Suprapubic skin (tissue), 4 donors: ENCODE data around the gene COL1A1.

Experiments
- EP300 ChIP-seq: sonication (generic); formaldehyde crosslinking; IDR thresholded peaks from one replicate; pipeline ENCODE4 v1.6.1; 2017; ENCODE audit warnings: antibody characterized with exemption
- POLR2A ChIP-seq, 2 donors: fragments of 450-650 bp; IDR thresholded peaks; one replicate each; pipeline ENCODE4 v1.6.1; 2017; ENCODE audit warnings: antibody characterized with exemption in 2 of 2, mild to moderate bottlenecking in 2 of 2, moderate library complexity in 2 of 2
- POLR2AphosphoS5 ChIP-seq, 3 donors: sonication (generic); formaldehyde crosslinking; IDR thresholded peaks; one replicate each; pipeline ENCODE4 v1.6.1; 2017; ENCODE audit warnings: antibody characterized with exemption in 3 of 3
- TF ChIP-seq, protein P1 (sequence below), 2 donors: fragments of 200-600 bp in 1 of 2; fragments of 450-650 bp in 1 of 2; sonication (generic) in 1 of 2; IDR thresholded peaks; one replicate each; pipeline ENCODE4 v1.5.1; 2016 to 2019; ENCODE audit warnings: antibody characterized with exemption in 2 of 2, mild to moderate bottlenecking in 1 of 2, moderate library complexity in 1 of 2

DNA sequence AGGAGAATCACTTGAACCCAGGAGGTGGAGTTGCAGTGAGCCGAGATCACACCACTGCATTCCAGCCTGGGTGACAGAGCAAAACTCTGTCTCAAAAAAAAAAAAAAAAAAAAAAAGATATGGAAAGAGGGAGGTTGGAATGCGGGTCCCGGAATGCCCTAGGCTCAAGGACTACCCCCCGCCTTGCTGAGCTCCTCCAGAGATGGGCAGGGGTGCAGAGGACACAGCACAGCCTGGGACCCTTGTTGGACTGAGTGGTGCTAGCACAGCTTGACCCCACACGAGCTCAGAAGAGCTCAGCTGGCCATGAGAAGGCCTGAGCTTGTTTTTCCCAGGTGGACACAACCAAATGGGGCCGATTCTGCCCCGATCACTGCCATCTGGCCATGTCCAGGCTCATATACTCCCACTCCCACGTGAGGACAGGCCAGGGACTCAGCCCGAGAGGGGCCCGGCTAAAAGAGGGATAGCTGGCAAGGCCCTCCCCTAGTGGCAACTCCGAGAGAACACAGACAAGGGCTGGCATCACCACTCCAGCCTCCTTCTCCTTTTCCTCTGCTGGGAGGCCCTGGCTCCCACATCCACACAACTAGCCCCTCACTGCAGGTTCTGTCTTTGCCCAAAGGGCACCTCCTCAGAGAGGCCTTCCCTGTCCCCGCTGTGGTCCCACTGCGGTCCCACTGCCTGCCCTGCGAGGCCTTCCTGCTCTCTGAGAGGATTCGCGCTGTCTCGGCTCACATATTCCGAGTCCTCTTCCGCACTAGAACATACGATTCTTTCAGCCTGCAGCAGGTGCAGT is 24.7 kb downstream of the COL1A1 start:
- TF ChIP-seq, protein P1, sequence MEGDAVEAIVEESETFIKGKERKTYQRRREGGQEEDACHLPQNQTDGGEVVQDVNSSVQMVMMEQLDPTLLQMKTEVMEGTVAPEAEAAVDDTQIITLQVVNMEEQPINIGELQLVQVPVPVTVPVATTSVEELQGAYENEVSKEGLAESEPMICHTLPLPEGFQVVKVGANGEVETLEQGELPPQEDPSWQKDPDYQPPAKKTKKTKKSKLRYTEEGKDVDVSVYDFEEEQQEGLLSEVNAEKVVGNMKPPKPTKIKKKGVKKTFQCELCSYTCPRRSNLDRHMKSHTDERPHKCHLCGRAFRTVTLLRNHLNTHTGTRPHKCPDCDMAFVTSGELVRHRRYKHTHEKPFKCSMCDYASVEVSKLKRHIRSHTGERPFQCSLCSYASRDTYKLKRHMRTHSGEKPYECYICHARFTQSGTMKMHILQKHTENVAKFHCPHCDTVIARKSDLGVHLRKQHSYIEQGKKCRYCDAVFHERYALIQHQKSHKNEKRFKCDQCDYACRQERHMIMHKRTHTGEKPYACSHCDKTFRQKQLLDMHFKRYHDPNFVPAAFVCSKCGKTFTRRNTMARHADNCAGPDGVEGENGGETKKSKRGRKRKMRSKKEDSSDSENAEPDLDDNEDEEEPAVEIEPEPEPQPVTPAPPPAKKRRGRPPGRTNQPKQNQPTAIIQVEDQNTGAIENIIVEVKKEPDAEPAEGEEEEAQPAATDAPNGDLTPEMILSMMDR (IDR thresholded peaks at IDR 0.05): no peak
- no peak for TF ChIP-seq POLR2A (IDR thresholded peaks at IDR 0.05)
- no peak for TF ChIP-seq EP300
- TF ChIP-seq POLR2AphosphoS5 (IDR thresholded peaks at IDR 0.05): no peak
